HepG2 (cell line): ENCODE results near the gene UBP1.

ENCODE experiments used
- ATF5 ChIP-seq: sonication (generic); formaldehyde crosslinking; IDR thresholded peaks from 2 replicates; pipeline ENCODE4 v1.4.0; 2020; ENCODE audit warnings: mild to moderate bottlenecking, low read depth, missing genetic modification reagents
- ATF6 ChIP-seq: sonication (generic); formaldehyde crosslinking; conservative IDR thresholded peaks from 2 replicates; pipeline ENCODE4 v1.4.0; 2020; ENCODE audit warnings: missing genetic modification reagents
- FOXM1 ChIP-seq: sonication (generic); formaldehyde crosslinking; IDR thresholded peaks from 2 replicates; pipeline ENCODE4 v1.5.0; 2020; ENCODE audit warnings: missing genetic modification reagents
- HNRNPLL ChIP-seq: fragments of 200-400 bp; formaldehyde crosslinking; IDR thresholded peaks from 2 replicates; pipeline ENCODE4 v1.6.1; 2017; ENCODE audit warnings: mild to moderate bottlenecking, low read depth, low read length; ENCODE audit not compliant: poor library complexity, severe bottlenecking
- KDM1A ChIP-seq: IDR thresholded peaks from 2 replicates; pipeline ENCODE4 v1.6.1; 2016; ENCODE audit warnings: missing compliant biosample characterization
- NFIC ChIP-seq: IDR thresholded peaks from 2 replicates; pipeline ENCODE4 v1.6.1; 2012; ENCODE audit warnings: mild to moderate bottlenecking, low read length, inconsistent platforms
- SATB2 ChIP-seq: sonication (generic); formaldehyde crosslinking; IDR thresholded peaks from 2 replicates; pipeline ENCODE4 v1.5.0; 2020; ENCODE audit warnings: missing genetic modification reagents
- TBL1XR1 ChIP-seq: fragments of 150-350 bp; IDR thresholded peaks from 2 replicates; pipeline ENCODE4 v1.6.1; 2014; ENCODE audit warnings: borderline replicate concordance, low read length; ENCODE audit not compliant: partially characterized antibody
- ZBTB46 ChIP-seq: sonication (generic); formaldehyde crosslinking; IDR thresholded peaks from 2 replicates; pipeline ENCODE4 v1.4.0; 2020; ENCODE audit warnings: mild to moderate bottlenecking, missing genetic modification reagents, borderline replicate concordance
- TF ChIP-seq, protein P1 (sequence below): sonication (generic); formaldehyde crosslinking; IDR thresholded peaks from 2 replicates; pipeline ENCODE4 v1.5.0; 2020; ENCODE audit warnings: mild to moderate bottlenecking, missing genetic modification reagents, moderate library complexity
- TF ChIP-seq, protein P2 (sequence below): sonication (generic); formaldehyde crosslinking; IDR thresholded peaks from 2 replicates; pipeline ENCODE4 v1.4.0; 2020; ENCODE audit warnings: missing genetic modification reagents, borderline replicate concordance
- TF ChIP-seq, protein P3 (sequence below): sonication (generic); formaldehyde crosslinking; IDR thresholded peaks from 2 replicates; pipeline ENCODE4 v1.4.0; 2020; ENCODE audit warnings: missing genetic modification reagents

GRCh38 chr3:33392144-33392543 lies 48.1 kb downstream of the UBP1 start:
- TF ChIP-seq SATB2, result no peak
- TF ChIP-seq, protein P1, sequence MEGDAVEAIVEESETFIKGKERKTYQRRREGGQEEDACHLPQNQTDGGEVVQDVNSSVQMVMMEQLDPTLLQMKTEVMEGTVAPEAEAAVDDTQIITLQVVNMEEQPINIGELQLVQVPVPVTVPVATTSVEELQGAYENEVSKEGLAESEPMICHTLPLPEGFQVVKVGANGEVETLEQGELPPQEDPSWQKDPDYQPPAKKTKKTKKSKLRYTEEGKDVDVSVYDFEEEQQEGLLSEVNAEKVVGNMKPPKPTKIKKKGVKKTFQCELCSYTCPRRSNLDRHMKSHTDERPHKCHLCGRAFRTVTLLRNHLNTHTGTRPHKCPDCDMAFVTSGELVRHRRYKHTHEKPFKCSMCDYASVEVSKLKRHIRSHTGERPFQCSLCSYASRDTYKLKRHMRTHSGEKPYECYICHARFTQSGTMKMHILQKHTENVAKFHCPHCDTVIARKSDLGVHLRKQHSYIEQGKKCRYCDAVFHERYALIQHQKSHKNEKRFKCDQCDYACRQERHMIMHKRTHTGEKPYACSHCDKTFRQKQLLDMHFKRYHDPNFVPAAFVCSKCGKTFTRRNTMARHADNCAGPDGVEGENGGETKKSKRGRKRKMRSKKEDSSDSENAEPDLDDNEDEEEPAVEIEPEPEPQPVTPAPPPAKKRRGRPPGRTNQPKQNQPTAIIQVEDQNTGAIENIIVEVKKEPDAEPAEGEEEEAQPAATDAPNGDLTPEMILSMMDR (CRISPR knock-in tag), result no peak
- no peak for TF ChIP-seq HNRNPLL
- no peak for TF ChIP-seq ATF6
- no peak for TF ChIP-seq ZBTB46 (CRISPR knock-in tag)
- no peak for TF ChIP-seq TBL1XR1
- TF ChIP-seq KDM1A, result no peak
- no peak for TF ChIP-seq NFIC
- TF ChIP-seq, protein P2, sequence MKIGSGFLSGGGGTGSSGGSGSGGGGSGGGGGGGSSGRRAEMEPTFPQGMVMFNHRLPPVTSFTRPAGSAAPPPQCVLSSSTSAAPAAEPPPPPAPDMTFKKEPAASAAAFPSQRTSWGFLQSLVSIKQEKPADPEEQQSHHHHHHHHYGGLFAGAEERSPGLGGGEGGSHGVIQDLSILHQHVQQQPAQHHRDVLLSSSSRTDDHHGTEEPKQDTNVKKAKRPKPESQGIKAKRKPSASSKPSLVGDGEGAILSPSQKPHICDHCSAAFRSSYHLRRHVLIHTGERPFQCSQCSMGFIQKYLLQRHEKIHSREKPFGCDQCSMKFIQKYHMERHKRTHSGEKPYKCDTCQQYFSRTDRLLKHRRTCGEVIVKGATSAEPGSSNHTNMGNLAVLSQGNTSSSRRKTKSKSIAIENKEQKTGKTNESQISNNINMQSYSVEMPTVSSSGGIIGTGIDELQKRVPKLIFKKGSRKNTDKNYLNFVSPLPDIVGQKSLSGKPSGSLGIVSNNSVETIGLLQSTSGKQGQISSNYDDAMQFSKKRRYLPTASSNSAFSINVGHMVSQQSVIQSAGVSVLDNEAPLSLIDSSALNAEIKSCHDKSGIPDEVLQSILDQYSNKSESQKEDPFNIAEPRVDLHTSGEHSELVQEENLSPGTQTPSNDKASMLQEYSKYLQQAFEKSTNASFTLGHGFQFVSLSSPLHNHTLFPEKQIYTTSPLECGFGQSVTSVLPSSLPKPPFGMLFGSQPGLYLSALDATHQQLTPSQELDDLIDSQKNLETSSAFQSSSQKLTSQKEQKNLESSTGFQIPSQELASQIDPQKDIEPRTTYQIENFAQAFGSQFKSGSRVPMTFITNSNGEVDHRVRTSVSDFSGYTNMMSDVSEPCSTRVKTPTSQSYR (CRISPR knock-in tag), result no peak
- no peak for TF ChIP-seq FOXM1
- TF ChIP-seq, protein P3, sequence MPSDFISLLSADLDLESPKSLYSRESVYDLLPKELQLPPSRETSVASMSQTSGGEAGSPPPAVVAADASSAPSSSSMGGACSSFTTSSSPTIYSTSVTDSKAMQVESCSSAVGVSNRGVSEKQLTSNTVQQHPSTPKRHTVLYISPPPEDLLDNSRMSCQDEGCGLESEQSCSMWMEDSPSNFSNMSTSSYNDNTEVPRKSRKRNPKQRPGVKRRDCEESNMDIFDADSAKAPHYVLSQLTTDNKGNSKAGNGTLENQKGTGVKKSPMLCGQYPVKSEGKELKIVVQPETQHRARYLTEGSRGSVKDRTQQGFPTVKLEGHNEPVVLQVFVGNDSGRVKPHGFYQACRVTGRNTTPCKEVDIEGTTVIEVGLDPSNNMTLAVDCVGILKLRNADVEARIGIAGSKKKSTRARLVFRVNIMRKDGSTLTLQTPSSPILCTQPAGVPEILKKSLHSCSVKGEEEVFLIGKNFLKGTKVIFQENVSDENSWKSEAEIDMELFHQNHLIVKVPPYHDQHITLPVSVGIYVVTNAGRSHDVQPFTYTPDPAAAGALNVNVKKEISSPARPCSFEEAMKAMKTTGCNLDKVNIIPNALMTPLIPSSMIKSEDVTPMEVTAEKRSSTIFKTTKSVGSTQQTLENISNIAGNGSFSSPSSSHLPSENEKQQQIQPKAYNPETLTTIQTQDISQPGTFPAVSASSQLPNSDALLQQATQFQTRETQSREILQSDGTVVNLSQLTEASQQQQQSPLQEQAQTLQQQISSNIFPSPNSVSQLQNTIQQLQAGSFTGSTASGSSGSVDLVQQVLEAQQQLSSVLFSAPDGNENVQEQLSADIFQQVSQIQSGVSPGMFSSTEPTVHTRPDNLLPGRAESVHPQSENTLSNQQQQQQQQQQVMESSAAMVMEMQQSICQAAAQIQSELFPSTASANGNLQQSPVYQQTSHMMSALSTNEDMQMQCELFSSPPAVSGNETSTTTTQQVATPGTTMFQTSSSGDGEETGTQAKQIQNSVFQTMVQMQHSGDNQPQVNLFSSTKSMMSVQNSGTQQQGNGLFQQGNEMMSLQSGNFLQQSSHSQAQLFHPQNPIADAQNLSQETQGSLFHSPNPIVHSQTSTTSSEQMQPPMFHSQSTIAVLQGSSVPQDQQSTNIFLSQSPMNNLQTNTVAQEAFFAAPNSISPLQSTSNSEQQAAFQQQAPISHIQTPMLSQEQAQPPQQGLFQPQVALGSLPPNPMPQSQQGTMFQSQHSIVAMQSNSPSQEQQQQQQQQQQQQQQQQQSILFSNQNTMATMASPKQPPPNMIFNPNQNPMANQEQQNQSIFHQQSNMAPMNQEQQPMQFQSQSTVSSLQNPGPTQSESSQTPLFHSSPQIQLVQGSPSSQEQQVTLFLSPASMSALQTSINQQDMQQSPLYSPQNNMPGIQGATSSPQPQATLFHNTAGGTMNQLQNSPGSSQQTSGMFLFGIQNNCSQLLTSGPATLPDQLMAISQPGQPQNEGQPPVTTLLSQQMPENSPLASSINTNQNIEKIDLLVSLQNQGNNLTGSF, result no peak
- TF ChIP-seq ATF5 (CRISPR knock-in tag), result no peak
